ENCODE measurements around the gene RNASE8. TPM values are rescaled to one million over a fixed set of nuclear protein-coding genes. Genes with fewer than 3 reads are reported as not detected.

RNASE8 gene
- total RNA-seq, 1 donor from 2014 or later = not detected

GRCh38 chr14:21020977-21021545 is 36.6 kb upstream of the RNASE8 start:
- Mint-ChIP-seq H3K27me3 (ENCODE audit: low read depth) (peaks cover 10% of the 10 kb centered on the region), H3K9me3 (ENCODE audit: low read depth) (no peaks in the 10 kb centered on the region), H3K27ac (ENCODE audit: unreplicated experiment) (no peak overlapping the region), H3K4me3 (ENCODE audit: unreplicated experiment) (no peak overlapping the region), H3K36me3 (ENCODE audit: low read depth) (no peaks in the 10 kb centered on the region), H3K4me1 (ENCODE audit: low read depth) (peaks cover 7% of the 10 kb centered on the region)
- TF ChIP-seq CTCF (IDR thresholded peaks at IDR 0.05) = no peak
- no peak for DNase-seq (ENCODE audit: low spot score)

DNA sequence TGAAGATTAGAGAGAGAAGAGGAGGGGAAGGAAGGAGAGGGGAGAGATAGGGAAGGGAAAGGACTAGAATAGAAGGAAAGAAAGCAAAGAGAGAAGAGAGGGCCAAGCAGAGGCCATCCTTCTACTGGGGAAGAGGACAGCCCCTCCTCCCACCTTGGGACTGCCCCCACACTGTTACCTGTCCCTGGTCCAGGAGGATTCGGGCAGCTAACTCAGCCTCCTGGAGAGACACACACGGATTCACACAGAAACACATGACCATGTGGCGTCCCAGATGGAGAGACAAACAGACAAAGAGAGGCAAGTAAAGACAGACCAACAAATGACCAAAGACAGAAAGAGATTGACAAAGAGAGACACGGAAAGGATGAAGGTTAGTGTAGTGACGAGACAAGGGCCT is 34.9 kb upstream of the RNASE8 start:
- Mint-ChIP-seq H3K4me1 (ENCODE audit: low read depth) (peaks cover 10% of the 10 kb centered on the region), H3K27ac (ENCODE audit: unreplicated experiment) (no peak overlapping the region), H3K27me3 (ENCODE audit: low read depth) (peaks cover 10% of the 10 kb centered on the region), H3K4me3 (ENCODE audit: unreplicated experiment) (no peak overlapping the region), H3K9me3 (ENCODE audit: low read depth) (no peaks in the 10 kb centered on the region), H3K36me3 (ENCODE audit: low read depth) (no peaks in the 10 kb centered on the region)
- no peak for TF ChIP-seq CTCF (IDR thresholded peaks at IDR 0.05)
- DNase-seq (ENCODE audit: low spot score) = no peak

GRCh38 chr14:21023174-21023573 is 34.4 kb upstream of the RNASE8 start:
- no peak for TF ChIP-seq CTCF (IDR thresholded peaks at IDR 0.05)
- H3K4me1 Mint-ChIP-seq (ENCODE audit: low read depth) = peaks cover 10% of the 10 kb centered on the region
- H3K36me3 Mint-ChIP-seq (ENCODE audit: low read depth) = no peaks in the 10 kb centered on the region
- H3K27ac Mint-ChIP-seq (ENCODE audit: unreplicated experiment) = no peak overlapping the region
- H3K9me3 Mint-ChIP-seq (ENCODE audit: low read depth) = no peaks in the 10 kb centered on the region
- no peak for DNase-seq (ENCODE audit: low spot score)
- H3K4me3 Mint-ChIP-seq (ENCODE audit: unreplicated experiment) = no peak overlapping the region
- H3K27me3 Mint-ChIP-seq (ENCODE audit: low read depth) = peaks cover 10% of the 10 kb centered on the region

DNA sequence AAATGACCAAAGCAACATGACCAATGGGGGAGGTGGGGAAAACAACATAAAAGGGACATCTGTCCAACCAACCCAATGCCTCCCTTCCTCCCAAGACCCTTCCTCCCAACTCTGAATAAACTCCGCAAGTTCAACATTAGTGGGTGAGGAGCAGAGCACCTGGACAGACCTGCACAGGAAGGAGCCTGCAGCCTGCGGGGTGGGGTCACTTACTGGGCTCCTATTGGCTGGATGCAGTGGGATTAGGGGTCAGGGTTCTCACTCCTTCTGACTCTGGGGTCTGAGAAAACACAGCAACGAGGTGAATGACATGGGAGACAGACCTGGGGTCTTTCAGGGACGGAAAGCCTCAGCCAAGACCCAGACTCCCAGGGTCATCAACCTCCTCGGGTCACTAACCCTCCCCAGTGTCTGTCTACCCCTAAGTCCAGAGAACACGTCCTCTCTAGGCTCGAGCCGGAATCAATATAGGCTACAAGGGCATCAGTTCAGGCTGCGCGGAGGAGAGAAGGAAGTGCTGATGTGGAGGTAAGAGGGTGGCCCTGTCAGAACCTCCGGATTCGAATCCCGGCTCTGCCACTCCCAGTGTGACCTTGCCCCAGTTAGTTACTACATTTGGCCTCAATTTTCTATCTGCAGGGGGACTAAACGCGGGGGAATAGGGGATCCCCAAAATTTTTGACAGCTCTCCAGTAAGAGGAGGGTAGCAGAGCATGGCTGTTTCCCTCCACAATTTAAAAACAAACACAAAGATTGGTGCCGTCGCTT is 33.6 kb upstream of the RNASE8 start:
- no peak overlapping the region for H3K27ac Mint-ChIP-seq (ENCODE audit: unreplicated experiment)
- no peaks in the 10 kb centered on the region for H3K36me3 Mint-ChIP-seq (ENCODE audit: low read depth)
- TF ChIP-seq CTCF (IDR thresholded peaks at IDR 0.05) = no peak
- peak overlapping the region; percentile 66 for H3K4me3 Mint-ChIP-seq (ENCODE audit: unreplicated experiment)
- H3K4me1 Mint-ChIP-seq (ENCODE audit: low read depth) = peaks cover 10% of the 10 kb centered on the region
- DNase-seq (ENCODE audit: low spot score) = no peak
- H3K27me3 Mint-ChIP-seq (ENCODE audit: low read depth) = peaks cover 10% of the 10 kb centered on the region
- no peaks in the 10 kb centered on the region for H3K9me3 Mint-ChIP-seq (ENCODE audit: low read depth)

DNA sequence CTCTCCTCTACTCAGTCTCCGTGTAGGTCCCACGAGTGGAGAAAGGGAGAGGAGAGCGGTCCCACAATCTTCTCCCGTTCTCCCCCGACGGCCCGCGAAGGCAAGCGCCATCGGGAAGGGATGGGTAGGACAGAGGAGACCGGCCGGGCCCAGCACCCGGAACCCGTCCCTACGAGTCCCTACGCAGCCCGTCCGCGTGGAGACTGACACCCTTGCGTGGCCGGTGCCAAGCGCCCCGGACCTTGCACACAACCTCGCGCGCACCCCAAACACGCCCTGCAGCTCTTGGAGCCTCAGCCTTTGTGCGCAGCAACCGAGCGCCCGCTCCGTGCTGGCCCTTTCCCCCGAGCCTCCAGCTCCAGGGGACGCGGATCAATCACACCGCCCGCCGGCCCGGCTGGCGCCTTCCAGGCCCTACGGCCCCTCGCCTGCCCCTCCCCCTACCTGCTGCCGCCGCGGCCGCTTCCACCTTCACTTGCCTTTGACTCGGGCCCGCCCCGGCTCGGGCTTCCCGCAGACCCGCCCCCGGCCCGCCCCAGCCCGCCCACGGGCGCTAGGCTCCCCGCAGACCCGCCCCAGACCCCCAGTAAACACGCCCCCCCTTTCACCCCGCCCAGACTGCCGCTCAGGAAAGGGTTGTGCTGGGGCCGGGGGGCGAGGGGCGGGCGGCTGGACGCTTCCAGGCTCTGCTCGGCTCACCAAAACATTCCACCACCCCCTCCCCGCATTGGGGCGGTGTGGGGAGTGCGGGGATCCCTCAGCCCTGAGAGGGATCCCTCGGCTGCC is 32.8 kb upstream of the RNASE8 start, which contains the start of gene NDRG2:
NDRG2 (minus strand) TSS at position 477 of the 786 bp plus-strand sequence. CDS start 1,746 bp downstream, outside the sequence.
- H3K36me3 Mint-ChIP-seq (ENCODE audit: low read depth) = no peaks in the 10 kb centered on the region
- H3K9me3 Mint-ChIP-seq (ENCODE audit: low read depth) = no peaks in the 10 kb centered on the region

More for the DNA sequence above, 32.8 kb upstream of the RNASE8 start, which contains the start of gene NDRG2:
- TF ChIP-seq CTCF (IDR thresholded peaks at IDR 0.05) = no peak
- H3K27me3 Mint-ChIP-seq (ENCODE audit: low read depth) = peaks cover 10% of the 10 kb centered on the region
- H3K4me1 Mint-ChIP-seq (ENCODE audit: low read depth) = peaks cover 10% of the 10 kb centered on the region
- H3K4me3 Mint-ChIP-seq (ENCODE audit: unreplicated experiment) = peak within 1 kb of the TSS; percentile 80
- no peak within 1 kb of the TSS for H3K27ac Mint-ChIP-seq (ENCODE audit: unreplicated experiment)
- DNase-seq (ENCODE audit: low spot score) = no peak

Data from chondrocyte (in vitro differentiated cells).